GM23338 (cell line): ENCODE data around the gene ERC2. TPM values are rescaled to one million over a fixed set of nuclear protein-coding genes. Genes with fewer than 3 reads are reported as not detected.

Source experiments
- ATAC-seq: fragments of 200-7000 bp; cut with Tn5 transposase; 3 replicates; pipeline ENCODE4 v1.9.1; 2020
- DNase-seq: peaks from one replicate; pipeline ENCODE4 v3.0.0-alpha.2; 2015; ENCODE audit warnings: low spot score
- H2AFZ ChIP-seq: fragments of 200-600 bp; sonication (generic); 2 replicates; pipeline ENCODE4 v1.8.0; 2016; ENCODE audit warnings: antibody characterized with exemption, mild to moderate bottlenecking, moderate library complexity
- H3F3A ChIP-seq: fragments of 200-600 bp; sonication (generic); replicated peaks from 2 replicates; pipeline ENCODE4 v1.8.0; 2017; ENCODE audit warnings: antibody characterized with exemption, mixed run types, low read depth
- H3K27ac ChIP-seq: fragments of 200-600 bp; sonication (generic); 2 replicates; pipeline ENCODE4 v1.6.1; 2016; ENCODE audit warnings: low read depth
- H3K27me3 ChIP-seq: fragments of 200-600 bp; sonication (generic); 2 replicates; pipeline ENCODE4 v1.8.0; 2016; ENCODE audit warnings: mild to moderate bottlenecking, mixed run types, moderate library complexity; ENCODE audit not compliant: insufficient read depth
- H3K36me3 ChIP-seq: fragments of 200-600 bp; sonication (generic); 2 replicates; pipeline ENCODE4 v1.8.0; 2016; ENCODE audit warnings: mild to moderate bottlenecking; ENCODE audit not compliant: insufficient read depth
- H3K4me1 ChIP-seq: fragments of 200-600 bp; sonication (generic); 2 replicates; pipeline ENCODE4 v1.8.0; 2016; ENCODE audit warnings: mild to moderate bottlenecking, moderate library complexity; ENCODE audit not compliant: insufficient read depth
- H3K4me2 ChIP-seq: fragments of 200-600 bp; sonication (generic); 2 replicates; pipeline ENCODE4 v1.7.1; 2017; ENCODE audit warnings: mixed run types
- H3K4me3 ChIP-seq: fragments of 200-600 bp; sonication (generic); 2 replicates; pipeline ENCODE4 v1.6.1; 2016; ENCODE audit warnings: mixed run types
- H3K79me2 ChIP-seq: fragments of 200-600 bp; sonication (generic); replicated peaks from 2 replicates; pipeline ENCODE4 v1.8.0; 2017; ENCODE audit warnings: mild to moderate bottlenecking; ENCODE audit not compliant: insufficient read depth
- H3K9me2 ChIP-seq: fragments of 200-600 bp; sonication (generic); 2 replicates; pipeline ENCODE4 v1.8.0; 2017; ENCODE audit not compliant: insufficient read depth
- H4K20me1 ChIP-seq: fragments of 200-600 bp; sonication (generic); replicated peaks from 2 replicates; pipeline ENCODE4 v1.8.0; 2017; ENCODE audit warnings: mild to moderate bottlenecking; ENCODE audit not compliant: insufficient read depth
- H3K27ac Mint-ChIP-seq: 2 replicates; pipeline ENCODE4 v1.8.0; 2020; ENCODE audit warnings: inconsistent platforms, mild to moderate bottlenecking, moderate library complexity, mixed read lengths
- H3K27me3 Mint-ChIP-seq: 3 replicates; pipeline ENCODE4 v1.8.0; 2022; ENCODE audit warnings: low read depth, mild to moderate bottlenecking, moderate library complexity, mixed read lengths, inconsistent platforms; ENCODE audit not compliant: insufficient read depth, poor library complexity
- H3K36me3 Mint-ChIP-seq: 3 replicates; pipeline ENCODE4 v1.8.0; 2021; ENCODE audit warnings: low read depth, mild to moderate bottlenecking, inconsistent platforms, moderate library complexity, mixed read lengths
- H3K4me1 Mint-ChIP-seq: 3 replicates; pipeline ENCODE4 v1.8.0; 2020; ENCODE audit warnings: mild to moderate bottlenecking, inconsistent platforms, mixed read lengths
- H3K4me3 Mint-ChIP-seq: 3 replicates; pipeline ENCODE4 v1.8.0; 2021; ENCODE audit warnings: moderate library complexity, mild to moderate bottlenecking, inconsistent platforms, mixed read lengths
- H3K9me3 Mint-ChIP-seq: 3 replicates; pipeline ENCODE4 v1.8.0; 2020; ENCODE audit warnings: moderate library complexity, mild to moderate bottlenecking, inconsistent platforms, mixed read lengths
- CREB1 ChIP-seq: fragments of 250-450 bp; sonication (Bioruptor Pico); IDR thresholded peaks from 2 replicates; pipeline ENCODE4 v1.5.0; 2020; ENCODE audit warnings: low read depth, mild to moderate bottlenecking, moderate library complexity
- ETS1 ChIP-seq: IDR thresholded peaks from 2 replicates; pipeline ENCODE4 v1.6.1; 2016; ENCODE audit warnings: antibody characterized with exemption
- EZH2 ChIP-seq: fragments of 200-600 bp; sonication (generic); IDR thresholded peaks from one replicate; pipeline ENCODE4 v1.8.0; 2017; ENCODE audit warnings: antibody characterized with exemption, mild to moderate bottlenecking, low read depth; ENCODE audit not compliant: unreplicated experiment
- EZH2phosphoT487 ChIP-seq: fragments of 200-600 bp; sonication (generic); IDR thresholded peaks from one replicate; pipeline ENCODE4 v1.8.1; 2018; ENCODE audit warnings: antibody characterized with exemption; ENCODE audit not compliant: unreplicated experiment
- JUNB ChIP-seq: IDR thresholded peaks from one replicate; pipeline ENCODE4 v1.6.1; 2016; ENCODE audit warnings: antibody characterized with exemption; ENCODE audit not compliant: unreplicated experiment
- NANOG ChIP-seq: IDR thresholded peaks from 2 replicates; pipeline ENCODE4 v1.6.1; 2016; ENCODE audit warnings: antibody characterized with exemption, borderline replicate concordance
- POLR2AphosphoS5 ChIP-seq: IDR thresholded peaks from 2 replicates; pipeline ENCODE4 v1.6.1; 2016; ENCODE audit warnings: antibody characterized with exemption, low read depth
- STAT1 ChIP-seq: IDR thresholded peaks from one replicate; pipeline ENCODE4 v1.6.1; 2016; ENCODE audit warnings: antibody characterized with exemption; ENCODE audit not compliant: unreplicated experiment
- ZNF114 ChIP-seq: fragments of 250-450 bp; sonication (Bioruptor Pico); IDR thresholded peaks from 2 replicates; pipeline ENCODE4 v1.5.0; 2020; ENCODE audit warnings: mild to moderate bottlenecking, moderate library complexity
- ZNF331 ChIP-seq: fragments of 250-450 bp; sonication (Bioruptor Pico); IDR thresholded peaks from 2 replicates; pipeline ENCODE4 v1.5.0; 2020; ENCODE audit warnings: low read depth, mild to moderate bottlenecking, moderate library complexity
- polyA plus RNA-seq: library from polyadenylated mRNA; unstranded; fragments of >200 nt; fragmentation: Nextera tagmentation; extraction: Ambion mirVana; gene quantifications from 2 replicates; pipeline ENCODE4 v1.2.1, GENCODE V29; 2016
- total RNA-seq: library from RNA; depleted of rRNA; stranded (reverse); fragments of >200 nt; shearing (Covaris generic); gene quantifications from 2 replicates; pipeline ENCODE4 v1.2.3, GENCODE V29; 2014
- TF ChIP-seq, protein P1 (sequence below), 2 experiments: fragments of 200-600 bp in 1 of 2; sonication (generic) in 1 of 2; conservative IDR thresholded peaks; 2 replicates each; pipeline versions ENCODE4 v1.5.1 to v1.6.1; 2016 to 2017; ENCODE audit warnings: antibody characterized with exemption in 2 of 2, low read depth in 2 of 2, mild to moderate bottlenecking in 2 of 2, moderate library complexity in 1 of 2
- TF ChIP-seq, protein P2 (sequence below): IDR thresholded peaks from one replicate; pipeline ENCODE4 v1.6.1; 2018; ENCODE audit warnings: antibody characterized with exemption; ENCODE audit not compliant: unreplicated experiment
- TF ChIP-seq, protein P3 (sequence below): fragments of 250-450 bp; sonication (Bioruptor Pico); IDR thresholded peaks from 2 replicates; pipeline ENCODE4 v1.5.0; 2020; ENCODE audit warnings: mild to moderate bottlenecking, moderate library complexity

The ERC2 gene
- total and polyA plus RNA-seq, 2 experiments from 2014 or later: 11.8 to 13.7 TPM

DNA sequence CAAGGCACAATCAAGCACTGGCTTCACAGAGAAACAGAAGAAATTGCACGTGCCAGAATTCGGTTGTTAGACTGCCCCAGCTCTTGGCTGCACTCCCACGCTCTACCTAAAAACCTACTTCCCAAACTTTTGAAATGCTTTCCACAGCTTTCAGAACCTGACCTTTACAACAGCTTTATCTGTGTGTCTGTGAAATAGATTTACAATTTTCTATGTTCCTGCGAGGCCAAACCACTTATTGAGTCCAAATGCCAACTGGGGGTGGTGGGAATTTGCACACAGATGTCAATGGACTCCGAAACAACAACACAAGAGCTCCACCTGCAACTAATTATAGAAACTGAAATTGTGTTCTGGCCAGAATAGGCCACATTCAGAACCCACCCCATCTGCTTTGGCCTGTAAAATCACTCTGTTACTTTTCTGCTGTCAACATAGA is 44.6 kb downstream of the ERC2 start:
- Mint-ChIP-seq H3K27me3 (no peaks in the 10 kb centered on the region), H3K9me3 (no peaks in the 10 kb centered on the region), H3K27ac (no peak overlapping the region), H3K4me3 (no peak overlapping the region), H3K4me1 (peaks cover 16% of the 10 kb centered on the region), H3K36me3 (peaks cover 19% of the 10 kb centered on the region)
- Histone ChIP-seq H4K20me1 (0 out of 2 replicates have a peak, but pooled peaks cover 3% of the 10 kb centered on the region), H3K27me3 (no peaks in the 10 kb centered on the region), H3K4me3 (no peak overlapping the region), H3K9me2 (0 out of 2 replicates have a peak, but pooled peaks cover 3% of the 10 kb centered on the region), H3K4me2 (no peak overlapping the region), H3K79me2 (no peaks in the 10 kb centered on the region), H3K36me3 (no peaks in the 10 kb centered on the region), H3K27ac (no peak overlapping the region), H3K4me1 (no peaks in the 10 kb centered on the region), H2AFZ (no peak overlapping the region), H3F3A (no peaks in the 10 kb centered on the region)
- TF ChIP-seq, protein P1, sequence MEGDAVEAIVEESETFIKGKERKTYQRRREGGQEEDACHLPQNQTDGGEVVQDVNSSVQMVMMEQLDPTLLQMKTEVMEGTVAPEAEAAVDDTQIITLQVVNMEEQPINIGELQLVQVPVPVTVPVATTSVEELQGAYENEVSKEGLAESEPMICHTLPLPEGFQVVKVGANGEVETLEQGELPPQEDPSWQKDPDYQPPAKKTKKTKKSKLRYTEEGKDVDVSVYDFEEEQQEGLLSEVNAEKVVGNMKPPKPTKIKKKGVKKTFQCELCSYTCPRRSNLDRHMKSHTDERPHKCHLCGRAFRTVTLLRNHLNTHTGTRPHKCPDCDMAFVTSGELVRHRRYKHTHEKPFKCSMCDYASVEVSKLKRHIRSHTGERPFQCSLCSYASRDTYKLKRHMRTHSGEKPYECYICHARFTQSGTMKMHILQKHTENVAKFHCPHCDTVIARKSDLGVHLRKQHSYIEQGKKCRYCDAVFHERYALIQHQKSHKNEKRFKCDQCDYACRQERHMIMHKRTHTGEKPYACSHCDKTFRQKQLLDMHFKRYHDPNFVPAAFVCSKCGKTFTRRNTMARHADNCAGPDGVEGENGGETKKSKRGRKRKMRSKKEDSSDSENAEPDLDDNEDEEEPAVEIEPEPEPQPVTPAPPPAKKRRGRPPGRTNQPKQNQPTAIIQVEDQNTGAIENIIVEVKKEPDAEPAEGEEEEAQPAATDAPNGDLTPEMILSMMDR (conservative IDR thresholded peaks at IDR 0.05; ENCODE audit: low read depth in 2 of 2): no peak
- TF ChIP-seq STAT1: no peak
- TF ChIP-seq EZH2phosphoT487: no peak
- TF ChIP-seq POLR2AphosphoS5: no peak
- TF ChIP-seq CREB1 (CRISPR knock-in tag): no peak
- no peak for TF ChIP-seq ZNF114 (CRISPR knock-in tag)
- TF ChIP-seq EZH2: no peak
- TF ChIP-seq, protein P2, sequence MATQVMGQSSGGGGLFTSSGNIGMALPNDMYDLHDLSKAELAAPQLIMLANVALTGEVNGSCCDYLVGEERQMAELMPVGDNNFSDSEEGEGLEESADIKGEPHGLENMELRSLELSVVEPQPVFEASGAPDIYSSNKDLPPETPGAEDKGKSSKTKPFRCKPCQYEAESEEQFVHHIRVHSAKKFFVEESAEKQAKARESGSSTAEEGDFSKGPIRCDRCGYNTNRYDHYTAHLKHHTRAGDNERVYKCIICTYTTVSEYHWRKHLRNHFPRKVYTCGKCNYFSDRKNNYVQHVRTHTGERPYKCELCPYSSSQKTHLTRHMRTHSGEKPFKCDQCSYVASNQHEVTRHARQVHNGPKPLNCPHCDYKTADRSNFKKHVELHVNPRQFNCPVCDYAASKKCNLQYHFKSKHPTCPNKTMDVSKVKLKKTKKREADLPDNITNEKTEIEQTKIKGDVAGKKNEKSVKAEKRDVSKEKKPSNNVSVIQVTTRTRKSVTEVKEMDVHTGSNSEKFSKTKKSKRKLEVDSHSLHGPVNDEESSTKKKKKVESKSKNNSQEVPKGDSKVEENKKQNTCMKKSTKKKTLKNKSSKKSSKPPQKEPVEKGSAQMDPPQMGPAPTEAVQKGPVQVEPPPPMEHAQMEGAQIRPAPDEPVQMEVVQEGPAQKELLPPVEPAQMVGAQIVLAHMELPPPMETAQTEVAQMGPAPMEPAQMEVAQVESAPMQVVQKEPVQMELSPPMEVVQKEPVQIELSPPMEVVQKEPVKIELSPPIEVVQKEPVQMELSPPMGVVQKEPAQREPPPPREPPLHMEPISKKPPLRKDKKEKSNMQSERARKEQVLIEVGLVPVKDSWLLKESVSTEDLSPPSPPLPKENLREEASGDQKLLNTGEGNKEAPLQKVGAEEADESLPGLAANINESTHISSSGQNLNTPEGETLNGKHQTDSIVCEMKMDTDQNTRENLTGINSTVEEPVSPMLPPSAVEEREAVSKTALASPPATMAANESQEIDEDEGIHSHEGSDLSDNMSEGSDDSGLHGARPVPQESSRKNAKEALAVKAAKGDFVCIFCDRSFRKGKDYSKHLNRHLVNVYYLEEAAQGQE: no peak
- TF ChIP-seq, protein P3, sequence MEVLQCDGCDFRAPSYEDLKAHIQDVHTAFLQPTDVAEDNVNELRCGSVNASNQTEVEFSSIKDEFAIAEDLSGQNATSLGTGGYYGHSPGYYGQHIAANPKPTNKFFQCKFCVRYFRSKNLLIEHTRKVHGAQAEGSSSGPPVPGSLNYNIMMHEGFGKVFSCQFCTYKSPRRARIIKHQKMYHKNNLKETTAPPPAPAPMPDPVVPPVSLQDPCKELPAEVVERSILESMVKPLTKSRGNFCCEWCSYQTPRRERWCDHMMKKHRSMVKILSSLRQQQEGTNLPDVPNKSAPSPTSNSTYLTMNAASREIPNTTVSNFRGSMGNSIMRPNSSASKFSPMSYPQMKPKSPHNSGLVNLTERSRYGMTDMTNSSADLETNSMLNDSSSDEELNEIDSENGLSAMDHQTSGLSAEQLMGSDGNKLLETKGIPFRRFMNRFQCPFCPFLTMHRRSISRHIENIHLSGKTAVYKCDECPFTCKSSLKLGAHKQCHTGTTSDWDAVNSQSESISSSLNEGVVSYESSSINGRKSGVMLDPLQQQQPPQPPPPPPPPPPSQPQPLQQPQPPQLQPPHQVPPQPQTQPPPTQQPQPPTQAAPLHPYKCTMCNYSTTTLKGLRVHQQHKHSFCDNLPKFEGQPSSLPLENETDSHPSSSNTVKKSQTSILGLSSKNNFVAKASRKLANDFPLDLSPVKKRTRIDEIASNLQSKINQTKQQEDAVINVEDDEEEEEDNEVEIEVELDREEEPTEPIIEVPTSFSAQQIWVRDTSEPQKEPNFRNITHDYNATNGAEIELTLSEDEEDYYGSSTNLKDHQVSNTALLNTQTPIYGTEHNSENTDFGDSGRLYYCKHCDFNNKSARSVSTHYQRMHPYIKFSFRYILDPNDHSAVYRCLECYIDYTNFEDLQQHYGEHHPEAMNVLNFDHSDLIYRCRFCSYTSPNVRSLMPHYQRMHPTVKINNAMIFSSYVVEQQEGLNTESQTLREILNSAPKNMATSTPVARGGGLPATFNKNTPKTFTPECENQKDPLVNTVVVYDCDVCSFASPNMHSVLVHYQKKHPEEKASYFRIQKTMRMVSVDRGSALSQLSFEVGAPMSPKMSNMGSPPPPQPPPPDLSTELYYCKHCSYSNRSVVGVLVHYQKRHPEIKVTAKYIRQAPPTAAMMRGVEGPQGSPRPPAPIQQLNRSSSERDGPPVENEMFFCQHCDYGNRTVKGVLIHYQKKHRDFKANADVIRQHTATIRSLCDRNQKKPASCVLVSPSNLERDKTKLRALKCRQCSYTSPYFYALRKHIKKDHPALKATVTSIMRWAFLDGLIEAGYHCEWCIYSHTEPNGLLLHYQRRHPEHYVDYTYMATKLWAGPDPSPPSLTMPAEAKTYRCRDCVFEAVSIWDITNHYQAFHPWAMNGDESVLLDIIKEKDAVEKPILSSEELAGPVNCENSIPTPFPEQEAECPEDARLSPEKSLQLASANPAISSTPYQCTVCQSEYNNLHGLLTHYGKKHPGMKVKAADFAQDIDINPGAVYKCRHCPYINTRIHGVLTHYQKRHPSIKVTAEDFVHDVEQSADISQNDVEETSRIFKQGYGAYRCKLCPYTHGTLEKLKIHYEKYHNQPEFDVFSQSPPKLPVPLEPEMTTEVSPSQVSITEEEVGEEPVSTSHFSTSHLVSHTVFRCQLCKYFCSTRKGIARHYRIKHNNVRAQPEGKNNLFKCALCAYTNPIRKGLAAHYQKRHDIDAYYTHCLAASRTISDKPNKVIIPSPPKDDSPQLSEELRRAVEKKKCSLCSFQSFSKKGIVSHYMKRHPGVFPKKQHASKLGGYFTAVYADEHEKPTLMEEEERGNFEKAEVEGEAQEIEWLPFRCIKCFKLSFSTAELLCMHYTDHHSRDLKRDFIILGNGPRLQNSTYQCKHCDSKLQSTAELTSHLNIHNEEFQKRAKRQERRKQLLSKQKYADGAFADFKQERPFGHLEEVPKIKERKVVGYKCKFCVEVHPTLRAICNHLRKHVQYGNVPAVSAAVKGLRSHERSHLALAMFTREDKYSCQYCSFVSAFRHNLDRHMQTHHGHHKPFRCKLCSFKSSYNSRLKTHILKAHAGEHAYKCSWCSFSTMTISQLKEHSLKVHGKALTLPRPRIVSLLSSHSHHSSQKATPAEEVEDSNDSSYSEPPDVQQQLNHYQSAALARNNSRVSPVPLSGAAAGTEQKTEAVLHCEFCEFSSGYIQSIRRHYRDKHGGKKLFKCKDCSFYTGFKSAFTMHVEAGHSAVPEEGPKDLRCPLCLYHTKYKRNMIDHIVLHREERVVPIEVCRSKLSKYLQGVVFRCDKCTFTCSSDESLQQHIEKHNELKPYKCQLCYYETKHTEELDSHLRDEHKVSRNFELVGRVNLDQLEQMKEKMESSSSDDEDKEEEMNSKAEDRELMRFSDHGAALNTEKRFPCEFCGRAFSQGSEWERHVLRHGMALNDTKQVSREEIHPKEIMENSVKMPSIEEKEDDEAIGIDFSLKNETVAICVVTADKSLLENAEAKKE: no peak
- no peak for TF ChIP-seq JUNB
- no peak for TF ChIP-seq ZNF331
- no peak for TF ChIP-seq ETS1
- no peak for TF ChIP-seq NANOG
- DNase-seq (no peak), ATAC-seq (no peak)
